Measurements from ENCODE around the gene TCEAL3.

- TF ChIP-seq, protein P1, sequence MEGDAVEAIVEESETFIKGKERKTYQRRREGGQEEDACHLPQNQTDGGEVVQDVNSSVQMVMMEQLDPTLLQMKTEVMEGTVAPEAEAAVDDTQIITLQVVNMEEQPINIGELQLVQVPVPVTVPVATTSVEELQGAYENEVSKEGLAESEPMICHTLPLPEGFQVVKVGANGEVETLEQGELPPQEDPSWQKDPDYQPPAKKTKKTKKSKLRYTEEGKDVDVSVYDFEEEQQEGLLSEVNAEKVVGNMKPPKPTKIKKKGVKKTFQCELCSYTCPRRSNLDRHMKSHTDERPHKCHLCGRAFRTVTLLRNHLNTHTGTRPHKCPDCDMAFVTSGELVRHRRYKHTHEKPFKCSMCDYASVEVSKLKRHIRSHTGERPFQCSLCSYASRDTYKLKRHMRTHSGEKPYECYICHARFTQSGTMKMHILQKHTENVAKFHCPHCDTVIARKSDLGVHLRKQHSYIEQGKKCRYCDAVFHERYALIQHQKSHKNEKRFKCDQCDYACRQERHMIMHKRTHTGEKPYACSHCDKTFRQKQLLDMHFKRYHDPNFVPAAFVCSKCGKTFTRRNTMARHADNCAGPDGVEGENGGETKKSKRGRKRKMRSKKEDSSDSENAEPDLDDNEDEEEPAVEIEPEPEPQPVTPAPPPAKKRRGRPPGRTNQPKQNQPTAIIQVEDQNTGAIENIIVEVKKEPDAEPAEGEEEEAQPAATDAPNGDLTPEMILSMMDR (IDR thresholded peaks at IDR 0.05 in 2 of 3, conservative IDR thresholded peaks at IDR 0.05 in 1 of 3; ENCODE audit: control insufficient read depth in 2 of 3, extremely low read depth in 1 of 3, insufficient read depth in 1 of 3, low read depth in 3 of 3, low read length in 3 of 3) = no peak
- TF ChIP-seq PML (IDR thresholded peaks at IDR 0.05; ENCODE audit: low read length) (no peak), EP300 (IDR thresholded peaks at IDR 0.05; ENCODE audit: borderline replicate concordance in 1 of 2, control insufficient read depth in 1 of 2, low read depth in 2 of 2, low read length in 2 of 2) (no peak), EZH2 (IDR thresholded peaks at IDR 0.05; ENCODE audit: borderline replicate concordance, control insufficient read depth, low read depth, low read length) (no peak), SUZ12 (IDR thresholded peaks at IDR 0.05; ENCODE audit: unreplicated experiment) (no peak), ZBTB40 (IDR thresholded peaks at IDR 0.05; ENCODE audit: borderline replicate concordance) (no peak), ZNF274 (IDR thresholded peaks at IDR 0.05; ENCODE audit: insufficient read depth, insufficient read length) (no peak), TAF1 (IDR thresholded peaks at IDR 0.05; ENCODE audit: borderline replicate concordance, low read depth, low read length) (no peak), SMC3 (IDR thresholded peaks at IDR 0.05; ENCODE audit: borderline replicate concordance, low read length) (no peak)
Observed at GRCh38 chrX:103573202-103573601, 34.6 kb upstream of the TCEAL3 start.

Data from GM12878 (cell line).